Loucy (cell line): ENCODE measurements around the gene SLC15A1.

Source experiments
- H2AFZ ChIP-seq: fragments of 200-600 bp; sonication (generic); 2 replicates; pipeline ENCODE4 v1.6.0; 2016; ENCODE audit warnings: antibody characterized with exemption, mild to moderate bottlenecking, low read length, moderate library complexity
- H3F3A ChIP-seq: fragments of 200-600 bp; 2 replicates; pipeline ENCODE4 v1.6.0; 2016; ENCODE audit warnings: antibody characterized with exemption, low read depth, mild to moderate bottlenecking
- H3K27me3 ChIP-seq: fragments of 200-600 bp; sonication (generic); 2 replicates; pipeline ENCODE4 v1.6.1; 2014; ENCODE audit warnings: low read length, mild to moderate bottlenecking; ENCODE audit not compliant: insufficient read depth, poor library complexity, severe bottlenecking
- H3K36me3 ChIP-seq: fragments of 200-600 bp; sonication (generic); 2 replicates; pipeline ENCODE4 v1.6.1; 2016; ENCODE audit warnings: low read length; ENCODE audit not compliant: insufficient read depth
- H3K4me1 ChIP-seq: fragments of 200-600 bp; sonication (generic); 2 replicates; pipeline ENCODE4 v1.5.1; 2014; ENCODE audit warnings: low read length, mild to moderate bottlenecking; ENCODE audit not compliant: insufficient read depth, poor library complexity, severe bottlenecking
- H3K4me2 ChIP-seq: fragments of 200-600 bp; sonication (generic); 2 replicates; pipeline ENCODE4 v1.6.0; 2014; ENCODE audit warnings: antibody characterized with exemption, low read length, low read depth, mild to moderate bottlenecking; ENCODE audit not compliant: poor library complexity, severe bottlenecking
- H3K4me3 ChIP-seq: fragments of 200-600 bp; sonication (generic); 2 replicates; pipeline ENCODE4 v1.5.1; 2014; ENCODE audit warnings: low read length, mild to moderate bottlenecking, mixed read lengths; ENCODE audit not compliant: poor library complexity, severe bottlenecking
- H3K79me2 ChIP-seq: fragments of 200-600 bp; sonication (generic); 2 replicates; pipeline ENCODE4 v1.6.1; 2014; ENCODE audit warnings: low read length; ENCODE audit not compliant: insufficient read depth
- H3K9ac ChIP-seq: fragments of 200-600 bp; sonication (generic); 2 replicates; pipeline ENCODE4 v1.6.0; 2014; ENCODE audit warnings: mild to moderate bottlenecking, low read depth, low read length, moderate library complexity; ENCODE audit not compliant: poor library complexity, severe bottlenecking
- H3K9me2 ChIP-seq: fragments of 200-600 bp; sonication (generic); replicated peaks from 2 replicates; pipeline ENCODE4 v1.6.1; 2016; ENCODE audit warnings: low read depth, low read length, mixed read lengths
- H3K9me3 ChIP-seq: fragments of 200-600 bp; sonication (generic); 2 replicates; pipeline ENCODE4 v1.6.1; 2014; ENCODE audit warnings: mild to moderate bottlenecking, antibody characterized with exemption, low read length, low read depth; ENCODE audit not compliant: insufficient read depth
- H4K20me1 ChIP-seq: fragments of 200-600 bp; sonication (generic); 2 replicates; pipeline ENCODE4 v1.6.0; 2014; ENCODE audit warnings: antibody characterized with exemption, low read length, mild to moderate bottlenecking; ENCODE audit not compliant: insufficient read depth, poor library complexity, severe bottlenecking
- EZH2phosphoT487 ChIP-seq: fragments of 200-600 bp; IDR thresholded peaks from 2 replicates; pipeline ENCODE4 v1.6.1; 2018; ENCODE audit warnings: antibody characterized with exemption, mild to moderate bottlenecking, moderate library complexity, borderline replicate concordance
- TF ChIP-seq, protein P1 (sequence below): fragments of 200-600 bp; sonication (generic); conservative IDR thresholded peaks from 2 replicates; pipeline ENCODE4 v1.5.1; 2014; ENCODE audit warnings: mild to moderate bottlenecking, antibody characterized with exemption, low read length

SLC15A1 gene

DNA sequence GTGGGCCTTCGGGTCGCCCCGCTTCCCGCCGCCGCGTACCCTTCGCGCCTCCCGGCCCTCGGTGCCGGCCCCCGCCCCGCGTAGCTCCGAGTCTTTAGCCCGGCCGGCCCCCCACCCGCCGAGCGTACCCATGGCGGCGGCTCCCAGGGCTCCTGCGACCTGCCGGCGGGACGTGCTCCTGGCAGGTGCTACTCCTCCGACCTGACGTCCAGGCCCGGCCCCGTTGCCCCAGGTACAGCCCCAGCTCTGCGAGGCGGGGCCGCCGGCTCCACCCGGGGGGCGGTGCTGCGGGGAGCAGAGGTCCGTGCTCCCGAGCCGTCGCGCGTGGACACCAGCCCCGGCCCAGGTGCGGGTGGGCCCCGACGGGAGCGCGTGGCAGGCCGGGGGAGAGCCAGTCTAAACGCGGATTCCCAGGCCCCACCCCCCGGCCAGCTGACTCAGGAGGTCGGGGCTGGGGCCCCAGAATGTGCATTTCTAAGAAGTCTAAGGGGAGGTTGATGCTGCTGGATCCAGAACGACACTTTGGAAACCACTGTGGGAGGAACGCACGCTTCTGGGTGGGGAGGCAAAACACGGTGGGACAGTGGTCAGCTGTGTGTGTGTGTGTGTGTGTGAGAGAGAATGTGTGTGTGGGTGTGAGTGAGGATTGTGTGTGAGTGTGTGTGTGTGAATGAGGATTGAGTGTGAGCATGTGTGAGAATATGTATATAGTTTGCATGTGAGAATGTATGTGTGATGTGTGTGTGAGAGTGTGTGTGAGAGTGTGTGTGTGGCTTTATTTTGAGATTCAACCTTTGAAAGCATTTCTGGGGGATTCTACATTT, at the start of gene SLC15A1:
Gene SLC15A1 (minus strand): TSS at position 206 of the 824 bp plus-strand sequence. CDS start 74 bp downstream, at position 132.
- no peaks in the 10 kb centered on the region for H4K20me1 ChIP-seq
- no peaks in the 10 kb centered on the region for H3K36me3 ChIP-seq
- no peaks in the 10 kb centered on the region for H3K9me3 ChIP-seq
- no peaks in the 10 kb centered on the region for H3K27me3 ChIP-seq
- no peaks in the 10 kb centered on the region for H3F3A ChIP-seq
- H3K79me2 ChIP-seq = no peaks in the 10 kb centered on the region
- H3K9me2 ChIP-seq = no peaks in the 10 kb centered on the region
- no peak within 1 kb of the TSS for H3K9ac ChIP-seq
- no peak within 1 kb of the TSS for H2AFZ ChIP-seq
- H3K4me1 ChIP-seq = no peaks in the 10 kb centered on the region
- TF ChIP-seq EZH2phosphoT487 = no peak
- TF ChIP-seq, protein P1, sequence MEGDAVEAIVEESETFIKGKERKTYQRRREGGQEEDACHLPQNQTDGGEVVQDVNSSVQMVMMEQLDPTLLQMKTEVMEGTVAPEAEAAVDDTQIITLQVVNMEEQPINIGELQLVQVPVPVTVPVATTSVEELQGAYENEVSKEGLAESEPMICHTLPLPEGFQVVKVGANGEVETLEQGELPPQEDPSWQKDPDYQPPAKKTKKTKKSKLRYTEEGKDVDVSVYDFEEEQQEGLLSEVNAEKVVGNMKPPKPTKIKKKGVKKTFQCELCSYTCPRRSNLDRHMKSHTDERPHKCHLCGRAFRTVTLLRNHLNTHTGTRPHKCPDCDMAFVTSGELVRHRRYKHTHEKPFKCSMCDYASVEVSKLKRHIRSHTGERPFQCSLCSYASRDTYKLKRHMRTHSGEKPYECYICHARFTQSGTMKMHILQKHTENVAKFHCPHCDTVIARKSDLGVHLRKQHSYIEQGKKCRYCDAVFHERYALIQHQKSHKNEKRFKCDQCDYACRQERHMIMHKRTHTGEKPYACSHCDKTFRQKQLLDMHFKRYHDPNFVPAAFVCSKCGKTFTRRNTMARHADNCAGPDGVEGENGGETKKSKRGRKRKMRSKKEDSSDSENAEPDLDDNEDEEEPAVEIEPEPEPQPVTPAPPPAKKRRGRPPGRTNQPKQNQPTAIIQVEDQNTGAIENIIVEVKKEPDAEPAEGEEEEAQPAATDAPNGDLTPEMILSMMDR = no peak
- no peak within 1 kb of the TSS for H3K4me2 ChIP-seq
- no peak within 1 kb of the TSS for H3K4me3 ChIP-seq

- Histone ChIP-seq H3K9ac (no peak overlapping the region), H4K20me1 (no peaks in the 10 kb centered on the region), H3F3A (no peaks in the 10 kb centered on the region), H3K4me3 (no peak overlapping the region), H3K27me3 (no peaks in the 10 kb centered on the region), H3K79me2 (no peaks in the 10 kb centered on the region), H3K4me1 (no peaks in the 10 kb centered on the region), H2AFZ (no peak overlapping the region), H3K9me2 (no peaks in the 10 kb centered on the region), H3K4me2 (no peak overlapping the region), H3K9me3 (no peaks in the 10 kb centered on the region), H3K36me3 (no peaks in the 10 kb centered on the region)
- TF ChIP-seq EZH2phosphoT487 = no peak
- TF ChIP-seq, protein P1 = no peak
Measured at GRCh38 chr13:98801626-98802418, 49.4 kb upstream of the SLC15A1 start.

- no peak for TF ChIP-seq EZH2phosphoT487
- TF ChIP-seq, protein P1 = no peak
- H3K9ac ChIP-seq = no peak overlapping the region
- H3K27me3 ChIP-seq = no peaks in the 10 kb centered on the region
- H2AFZ ChIP-seq = no peak overlapping the region
- no peak overlapping the region for H3K4me3 ChIP-seq
- H3K4me1 ChIP-seq = no peaks in the 10 kb centered on the region
- H3K4me2 ChIP-seq = no peak overlapping the region
- no peaks in the 10 kb centered on the region for H3F3A ChIP-seq
- H3K36me3 ChIP-seq = no peaks in the 10 kb centered on the region
- H3K9me3 ChIP-seq = no peaks in the 10 kb centered on the region
- no peaks in the 10 kb centered on the region for H3K79me2 ChIP-seq
- no peaks in the 10 kb centered on the region for H4K20me1 ChIP-seq
- no peaks in the 10 kb centered on the region for H3K9me2 ChIP-seq
Measured at GRCh38 chr13:98800078-98800477, 47.6 kb upstream of the SLC15A1 start.
